ENCODE measurements around the gene CFHR4. TPM values are rescaled to one million over a fixed set of nuclear protein-coding genes. Genes with fewer than 3 reads are reported as not detected.
"Not testable (repeated sequence)": the region's sequence is repeated elsewhere in the genome, so short reads cannot be mapped to it uniquely, and the experiment has no call there.

Gene CFHR4
- total and polyA plus RNA-seq, 4 donors = not detected

- TF ChIP-seq, protein P1, sequence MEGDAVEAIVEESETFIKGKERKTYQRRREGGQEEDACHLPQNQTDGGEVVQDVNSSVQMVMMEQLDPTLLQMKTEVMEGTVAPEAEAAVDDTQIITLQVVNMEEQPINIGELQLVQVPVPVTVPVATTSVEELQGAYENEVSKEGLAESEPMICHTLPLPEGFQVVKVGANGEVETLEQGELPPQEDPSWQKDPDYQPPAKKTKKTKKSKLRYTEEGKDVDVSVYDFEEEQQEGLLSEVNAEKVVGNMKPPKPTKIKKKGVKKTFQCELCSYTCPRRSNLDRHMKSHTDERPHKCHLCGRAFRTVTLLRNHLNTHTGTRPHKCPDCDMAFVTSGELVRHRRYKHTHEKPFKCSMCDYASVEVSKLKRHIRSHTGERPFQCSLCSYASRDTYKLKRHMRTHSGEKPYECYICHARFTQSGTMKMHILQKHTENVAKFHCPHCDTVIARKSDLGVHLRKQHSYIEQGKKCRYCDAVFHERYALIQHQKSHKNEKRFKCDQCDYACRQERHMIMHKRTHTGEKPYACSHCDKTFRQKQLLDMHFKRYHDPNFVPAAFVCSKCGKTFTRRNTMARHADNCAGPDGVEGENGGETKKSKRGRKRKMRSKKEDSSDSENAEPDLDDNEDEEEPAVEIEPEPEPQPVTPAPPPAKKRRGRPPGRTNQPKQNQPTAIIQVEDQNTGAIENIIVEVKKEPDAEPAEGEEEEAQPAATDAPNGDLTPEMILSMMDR (IDR thresholded peaks at IDR 0.05; ENCODE audit: control extremely low read depth, extremely low read depth) = no peak
- WGBS, 2 donors = 20 to 27% methylated on average over 26 of the region's 26 CpGs
- no peak overlapping the region for H3K27ac ChIP-seq (ENCODE audit: low read depth in 1 of 2, low read length in 1 of 2)
- DNase-seq = peak in 2 of 3 donors; percentile 11 to 13
- peaks cover 0 to 3% (median 0%) of the 10 kb centered on the region in 5 donors for H3K4me1 ChIP-seq (ENCODE audit: control insufficient read depth in 5 of 5, insufficient read depth in 5 of 5, low read length in 5 of 5)
- no peaks in the 10 kb centered on the region for H3K36me3 ChIP-seq (ENCODE audit: control insufficient read depth in 4 of 4, insufficient read depth in 4 of 4, low read length in 4 of 4)
- peaks cover 0 to 3% (median 2%) of the 10 kb centered on the region in 3 donors for H3K27me3 ChIP-seq (ENCODE audit: control insufficient read depth in 3 of 3, insufficient read depth in 3 of 3, low read length in 2 of 3)
- no peak overlapping the region for H3K9ac ChIP-seq (ENCODE audit: insufficient read depth in 1 of 2, low read length in 2 of 2)
- no peak overlapping the region for H3K4me3 ChIP-seq
- ATAC-seq (ENCODE audit: insufficient read depth, low FRiP score) = peak; percentile 17
- peaks cover 0 to 2% (median 0%) of the 10 kb centered on the region in 4 donors for H3K9me3 ChIP-seq (ENCODE audit: control insufficient read depth in 4 of 4, insufficient read depth in 3 of 4, low read length in 3 of 4)
These were observed 9.4 kb downstream of the CFHR4 start for GRCh38 chr1:196897158-196897828.

GRCh38 chr1:196902344-196902743 is 14.5 kb downstream of the CFHR4 start:
- WGBS, 2 donors = 77 to 89% methylated on average over 2 of the region's 2 CpGs
- TF ChIP-seq, protein P1 (IDR thresholded peaks at IDR 0.05; ENCODE audit: control extremely low read depth, extremely low read depth) = no peak
- DNase-seq = no peak

GRCh38 chr1:196910215-196910614 is 22.4 kb downstream of the CFHR4 start:
- Histone ChIP-seq H3K36me3 (ENCODE audit: control insufficient read depth in 4 of 4, insufficient read depth in 4 of 4, low read length in 4 of 4) (no peaks in the 10 kb centered on the region), H3K4me3 (no peak overlapping the region), H3K27ac (ENCODE audit: low read depth in 1 of 2, low read length in 1 of 2) (no peak overlapping the region), H3K9ac (ENCODE audit: insufficient read depth in 1 of 2, low read length in 2 of 2) (no peak overlapping the region), H3K4me1 (ENCODE audit: control insufficient read depth in 5 of 5, insufficient read depth in 5 of 5, low read length in 5 of 5) (no peaks in the 10 kb centered on the region), H3K9me3 (ENCODE audit: control insufficient read depth in 4 of 4, insufficient read depth in 3 of 4, low read length in 3 of 4) (no peaks in the 10 kb centered on the region), H3K27me3 (ENCODE audit: control insufficient read depth in 3 of 3, insufficient read depth in 3 of 3, low read length in 2 of 3) (no peaks in the 10 kb centered on the region)
- DNase-seq (no peak), ATAC-seq (ENCODE audit: insufficient read depth, low FRiP score) (no peak)
- 96 to 99% methylated on average over 2 of the region's 2 CpGs for WGBS, 2 donors
- TF ChIP-seq, protein P1 (IDR thresholded peaks at IDR 0.05; ENCODE audit: control extremely low read depth, extremely low read depth) = no peak

More at GRCh38 chr1:196902344-196902743, 14.5 kb downstream of the CFHR4 start:
- H3K36me3 ChIP-seq (ENCODE audit: control insufficient read depth in 4 of 4, insufficient read depth in 4 of 4, low read length in 4 of 4) = no peaks in the 10 kb centered on the region
- no peak overlapping the region for H3K4me3 ChIP-seq
- H3K27me3 ChIP-seq (ENCODE audit: control insufficient read depth in 3 of 3, insufficient read depth in 3 of 3, low read length in 2 of 3) = peaks cover 0 to 2% (median 0%) of the 10 kb centered on the region in 3 donors
- H3K27ac ChIP-seq (ENCODE audit: low read depth in 1 of 2, low read length in 1 of 2) = no peak overlapping the region
- no peak overlapping the region for H3K9ac ChIP-seq (ENCODE audit: insufficient read depth in 1 of 2, low read length in 2 of 2)
- H3K9me3 ChIP-seq (ENCODE audit: control insufficient read depth in 4 of 4, insufficient read depth in 3 of 4, low read length in 3 of 4) = no peaks in the 10 kb centered on the region
- peaks cover 0 to 3% (median 0%) of the 10 kb centered on the region in 5 donors for H3K4me1 ChIP-seq (ENCODE audit: control insufficient read depth in 5 of 5, insufficient read depth in 5 of 5, low read length in 5 of 5)
- no peak for ATAC-seq (ENCODE audit: insufficient read depth, low FRiP score)

- not testable (repeated sequence) for H3K4me3 ChIP-seq; H3K9me3 ChIP-seq (ENCODE audit: control insufficient read depth in 4 of 4, insufficient read depth in 3 of 4, low read length in 3 of 4); DNase-seq; H3K27me3 ChIP-seq (ENCODE audit: control insufficient read depth in 3 of 3, insufficient read depth in 3 of 3, low read length in 2 of 3); H3K4me1 ChIP-seq (ENCODE audit: control insufficient read depth in 5 of 5, insufficient read depth in 5 of 5, low read length in 5 of 5); H3K27ac ChIP-seq (ENCODE audit: low read depth in 1 of 2, low read length in 1 of 2); H3K36me3 ChIP-seq (ENCODE audit: control insufficient read depth in 4 of 4, insufficient read depth in 4 of 4, low read length in 4 of 4); H3K9ac ChIP-seq (ENCODE audit: insufficient read depth in 1 of 2, low read length in 2 of 2); ATAC-seq (ENCODE audit: insufficient read depth, low FRiP score)
- 36 to 56% methylated on average over 5 of the region's 5 CpGs for WGBS, 2 donors
These were observed 24.4 kb downstream of the CFHR4 start for GRCh38 chr1:196912283-196912682.

GRCh38 chr1:196926839-196927238 is 39.0 kb downstream of the CFHR4 start:
- H3K27me3 ChIP-seq (ENCODE audit: control insufficient read depth in 3 of 3, insufficient read depth in 3 of 3, low read length in 2 of 3); DNase-seq; H3K4me1 ChIP-seq (ENCODE audit: control insufficient read depth in 5 of 5, insufficient read depth in 5 of 5, low read length in 5 of 5); H3K4me3 ChIP-seq; H3K36me3 ChIP-seq (ENCODE audit: control insufficient read depth in 4 of 4, insufficient read depth in 4 of 4, low read length in 4 of 4); H3K9me3 ChIP-seq (ENCODE audit: control insufficient read depth in 4 of 4, insufficient read depth in 3 of 4, low read length in 3 of 4); H3K27ac ChIP-seq (ENCODE audit: low read depth in 1 of 2, low read length in 1 of 2); ATAC-seq (ENCODE audit: insufficient read depth, low FRiP score); H3K9ac ChIP-seq (ENCODE audit: insufficient read depth in 1 of 2, low read length in 2 of 2): not testable (repeated sequence)
- 86 to 94% methylated on average over 1 of the region's 1 CpG for WGBS, 2 donors

DNA sequence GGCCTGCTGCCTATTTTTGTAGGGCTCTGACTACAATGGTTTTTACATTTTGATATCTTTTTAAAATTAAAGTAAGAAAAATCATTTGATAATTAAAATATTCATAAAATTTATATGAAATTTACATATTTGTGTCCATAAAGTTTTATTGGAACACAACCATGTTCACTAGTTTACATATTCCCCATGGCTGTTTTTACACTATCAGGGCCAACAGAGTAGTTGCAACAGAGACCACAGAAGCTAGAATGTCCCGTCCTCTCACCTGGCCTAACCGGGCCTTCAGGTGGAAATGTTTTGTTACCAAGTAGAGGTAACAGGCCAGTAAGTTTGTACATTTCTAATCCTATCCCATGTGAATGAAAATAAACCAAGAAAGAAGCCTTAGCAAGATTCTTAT is 45.0 kb downstream of the CFHR4 start:
- 94 to 98% methylated on average over 2 of the region's 2 CpGs for WGBS, 2 donors
- H3K4me1 ChIP-seq (ENCODE audit: control insufficient read depth in 5 of 5, insufficient read depth in 5 of 5, low read length in 5 of 5); H3K4me3 ChIP-seq; H3K9me3 ChIP-seq (ENCODE audit: control insufficient read depth in 4 of 4, insufficient read depth in 3 of 4, low read length in 3 of 4); H3K9ac ChIP-seq (ENCODE audit: insufficient read depth in 1 of 2, low read length in 2 of 2); ATAC-seq (ENCODE audit: insufficient read depth, low FRiP score); H3K36me3 ChIP-seq (ENCODE audit: control insufficient read depth in 4 of 4, insufficient read depth in 4 of 4, low read length in 4 of 4); H3K27me3 ChIP-seq (ENCODE audit: control insufficient read depth in 3 of 3, insufficient read depth in 3 of 3, low read length in 2 of 3); H3K27ac ChIP-seq (ENCODE audit: low read depth in 1 of 2, low read length in 1 of 2); DNase-seq: not testable (repeated sequence)
